ENCODE measurements around the gene TTC7B. TPM values are rescaled to one million over a fixed set of nuclear protein-coding genes. Genes with fewer than 3 reads are reported as not detected.

Gene TTC7B
- total and polyA plus RNA-seq, 2 experiments from 2014 or later, result 7.9 to 28.6 TPM

- Histone ChIP-seq H3K27me3 (ENCODE audit: insufficient read depth) (no peaks in the 10 kb centered on the region), H3K27ac (ENCODE audit: low read depth) (no peak overlapping the region), H3K4me1 (ENCODE audit: insufficient read depth) (no peaks in the 10 kb centered on the region), H3F3A (replicated peaks; ENCODE audit: low read depth) (no peaks in the 10 kb centered on the region), H4K20me1 (replicated peaks; ENCODE audit: insufficient read depth) (no peaks in the 10 kb centered on the region), H3K9me2 (ENCODE audit: insufficient read depth) (no peaks in the 10 kb centered on the region), H2AFZ (no peak overlapping the region), H3K79me2 (replicated peaks; ENCODE audit: insufficient read depth) (no peaks in the 10 kb centered on the region), H3K4me2 (no peak overlapping the region), H3K4me3 (no peak overlapping the region), H3K36me3 (ENCODE audit: insufficient read depth) (no peaks in the 10 kb centered on the region)
- Mint-ChIP-seq H3K27me3 (ENCODE audit: insufficient read depth, low read depth, poor library complexity) (no peaks in the 10 kb centered on the region), H3K9me3 (no peaks in the 10 kb centered on the region), H3K36me3 (ENCODE audit: low read depth) (no peaks in the 10 kb centered on the region), H3K4me3 (no peak overlapping the region), H3K4me1 (peaks cover 2% of the 10 kb centered on the region; the same call in 2 of the 3 replicates), H3K27ac (no peak overlapping the region)
- no peak for DNase-seq (ENCODE audit: low spot score)
- TF ChIP-seq NANOG (IDR thresholded peaks at IDR 0.05; ENCODE audit: borderline replicate concordance), result no peak
- no peak for TF ChIP-seq JUNB (IDR thresholded peaks at IDR 0.05; ENCODE audit: unreplicated experiment)
- no peak for TF ChIP-seq CTCF (conservative IDR thresholded peaks at IDR 0.05; ENCODE audit: low read depth in 2 of 2)
- no peak for ATAC-seq
Measured at GRCh38 chr14:90742729-90743128, 73.5 kb downstream of the TTC7B start.

- peaks cover 2% of the 10 kb centered on the region; the same call in 2 of the 3 replicates for H3K4me1 Mint-ChIP-seq
- ATAC-seq, result no peak
- no peaks in the 10 kb centered on the region for H3K36me3 Mint-ChIP-seq (ENCODE audit: low read depth)
- Histone ChIP-seq H3K27me3 (ENCODE audit: insufficient read depth) (no peaks in the 10 kb centered on the region), H3K4me1 (ENCODE audit: insufficient read depth) (no peaks in the 10 kb centered on the region), H4K20me1 (replicated peaks; ENCODE audit: insufficient read depth) (no peaks in the 10 kb centered on the region), H3F3A (replicated peaks; ENCODE audit: low read depth) (no peaks in the 10 kb centered on the region), H3K4me2 (no peak overlapping the region), H3K9me2 (ENCODE audit: insufficient read depth) (no peaks in the 10 kb centered on the region), H3K27ac (ENCODE audit: low read depth) (no peak overlapping the region), H2AFZ (no peak overlapping the region), H3K79me2 (replicated peaks; ENCODE audit: insufficient read depth) (no peaks in the 10 kb centered on the region), H3K36me3 (ENCODE audit: insufficient read depth) (no peaks in the 10 kb centered on the region), H3K4me3 (no peak overlapping the region)
- H3K27me3 Mint-ChIP-seq (ENCODE audit: insufficient read depth, low read depth, poor library complexity), result no peaks in the 10 kb centered on the region
- H3K4me3 Mint-ChIP-seq, result no peak overlapping the region
- no peak for DNase-seq (ENCODE audit: low spot score)
- no peaks in the 10 kb centered on the region for H3K9me3 Mint-ChIP-seq
- no peak overlapping the region for H3K27ac Mint-ChIP-seq
- TF ChIP-seq ZNF114 (CRISPR knock-in tag; IDR thresholded peaks at IDR 0.05) (no peak), EZH2 (IDR thresholded peaks at IDR 0.05; ENCODE audit: low read depth, unreplicated experiment) (no peak), STAT1 (IDR thresholded peaks at IDR 0.05; ENCODE audit: unreplicated experiment) (no peak), CREB1 (CRISPR knock-in tag; IDR thresholded peaks at IDR 0.05; ENCODE audit: low read depth) (no peak), EZH2phosphoT487 (IDR thresholded peaks at IDR 0.05; ENCODE audit: unreplicated experiment) (no peak), CTCF (conservative IDR thresholded peaks at IDR 0.05; ENCODE audit: low read depth in 2 of 2) (no peak), JUNB (IDR thresholded peaks at IDR 0.05; ENCODE audit: unreplicated experiment) (no peak), ZNF462 (CRISPR knock-in tag; IDR thresholded peaks at IDR 0.05) (no peak), POLR2AphosphoS5 (IDR thresholded peaks at IDR 0.05; ENCODE audit: low read depth) (no peak), ETS1 (IDR thresholded peaks at IDR 0.05) (no peak), NANOG (IDR thresholded peaks at IDR 0.05; ENCODE audit: borderline replicate concordance) (no peak)
Measured at GRCh38 chr14:90742252-90742651, 74.0 kb downstream of the TTC7B start.

Data from GM23338 (cell line).